Thymus (tissue), 11 donors: Measurements from ENCODE around the gene LONP1. TPM values are rescaled to one million over a fixed set of nuclear protein-coding genes. Genes with fewer than 3 reads are reported as not detected.

ENCODE experiments used
- DNase-seq, 9 donors: peaks; one replicate each; pipeline ENCODE4 v3.0.0-alpha.2; 2013; ENCODE audit warnings: low spot score in 9 of 9, low read depth in 6 of 9, missing footprints in 1 of 9
- H3K27ac ChIP-seq, 2 donors: one replicate each; pipeline ENCODE4 v1.5.1; 2013; ENCODE audit warnings: control low read depth in 1 of 2, low read depth in 1 of 2, low read length in 1 of 2, mild to moderate bottlenecking in 1 of 2, moderate library complexity in 1 of 2
- H3K27me3 ChIP-seq, 2 donors: one replicate each; pipeline ENCODE4 v1.5.1; 2013; ENCODE audit warnings: low read length in 1 of 2; ENCODE audit not compliant: control insufficient read depth in 2 of 2, insufficient read depth in 1 of 2
- H3K36me3 ChIP-seq, 2 donors: one replicate each; pipeline ENCODE4 v1.5.1; 2013; ENCODE audit warnings: low read length in 1 of 2, mild to moderate bottlenecking in 1 of 2, moderate library complexity in 1 of 2; ENCODE audit not compliant: control insufficient read depth in 2 of 2, insufficient read depth in 2 of 2
- H3K4me1 ChIP-seq, 2 donors: one replicate each; pipeline ENCODE4 v1.5.1; 2013; ENCODE audit warnings: low read length in 2 of 2; ENCODE audit not compliant: control insufficient read depth in 2 of 2, insufficient read depth in 2 of 2
- H3K4me3 ChIP-seq, 2 donors: one replicate each; pipeline ENCODE4 v1.5.1; 2013; ENCODE audit warnings: low read length in 2 of 2, control low read depth in 1 of 2, mild to moderate bottlenecking in 1 of 2
- H3K9me3 ChIP-seq, 2 donors: one replicate each; pipeline ENCODE4 v1.5.1; 2013; ENCODE audit warnings: low read length in 1 of 2, mild to moderate bottlenecking in 1 of 2; ENCODE audit not compliant: control insufficient read depth in 2 of 2, insufficient read depth in 1 of 2
- WGBS: extraction: QIAGEN DNeasy Blood & Tissue Kit; methylation state at CpG from one replicate; pipeline ENCODE4 v1.1.7; 2013; 5-methylcytosine and 5-hydroxymethylcytosine counted together
- polyA plus RNA-seq: library from polyadenylated mRNA; stranded (reverse); fragments of 200-250 nt; gene quantifications from one replicate; pipeline ENCODE4 v1.2.3, GENCODE V29; 2013
- total RNA-seq: library from RNA; stranded (reverse); fragments of 120-200 nt; gene quantifications from one replicate; pipeline ENCODE4 v1.2.4, GENCODE V29; 2013
- donor health status: healthy.

Gene LONP1
- total and polyA plus RNA-seq, 2 donors = 34.3 to 37.7 TPM

- 97% methylated on average over 42 of the region's 42 CpGs for WGBS
- Histone ChIP-seq H3K4me3 (no peak overlapping the region), H3K4me1 (peaks cover 0 to 9% of the 10 kb centered on the region in 2 donors), H3K9me3 (peaks cover 0 to 1% of the 10 kb centered on the region in 2 donors), H3K27ac (no peak overlapping the region), H3K36me3 (peaks cover 81 to 90% of the 10 kb centered on the region in 2 donors), H3K27me3 (no peaks in the 10 kb centered on the region)
- no peak for DNase-seq
Measured at GRCh38 chr19:5696196-5697021, 23.5 kb downstream of the LONP1 start.

GRCh38 chr19:5695649-5696195, 24.2 kb downstream of the LONP1 start:
- 95% methylated on average over 28 of the region's 28 CpGs for WGBS
- Histone ChIP-seq H3K36me3 (peaks cover 82 to 87% of the 10 kb centered on the region in 2 donors), H3K4me3 (no peak overlapping the region), H3K9me3 (peaks cover 0 to 1% of the 10 kb centered on the region in 2 donors), H3K27ac (no peak overlapping the region), H3K4me1 (peaks cover 6 to 15% of the 10 kb centered on the region in 2 donors), H3K27me3 (no peaks in the 10 kb centered on the region)
- no peak for DNase-seq

DNA sequence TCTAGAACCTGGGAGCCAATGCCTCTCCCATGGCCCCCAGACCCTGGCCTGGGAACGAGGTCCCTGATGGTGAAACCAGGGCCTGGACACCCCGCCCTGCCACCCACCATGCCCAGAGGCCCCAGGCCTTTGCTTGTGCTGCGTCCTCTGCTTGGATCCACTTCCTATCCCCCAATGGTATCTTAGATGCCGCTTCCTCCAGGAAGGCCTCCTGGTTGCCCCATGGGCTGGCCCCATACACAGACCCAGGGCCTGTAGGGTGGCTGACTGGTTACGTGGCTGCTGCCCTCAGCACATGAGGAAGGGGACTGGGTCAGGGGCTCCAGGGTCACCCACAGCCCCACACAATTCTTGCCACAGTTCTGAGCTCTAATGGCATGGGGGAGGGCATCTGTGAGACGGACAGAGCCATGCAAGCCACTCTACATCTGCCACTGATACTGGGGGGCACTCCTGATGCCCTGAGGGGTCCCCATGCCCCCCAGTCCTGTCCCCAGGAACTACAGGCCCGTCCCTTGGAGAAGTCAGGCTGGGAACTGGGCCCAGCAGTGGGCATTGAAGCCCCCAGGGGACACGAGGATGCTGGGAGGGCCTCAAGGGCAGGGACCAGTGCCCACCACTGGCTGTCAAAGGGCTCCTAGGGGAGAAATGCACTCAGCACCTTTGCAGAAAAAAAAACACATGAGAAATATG, 24.8 kb downstream of the LONP1 start:
- no peak overlapping the region for H3K4me3 ChIP-seq
- H3K9me3 ChIP-seq = peaks cover 0 to 1% of the 10 kb centered on the region in 2 donors
- 95% methylated on average over 8 of the region's 8 CpGs for WGBS
- H3K36me3 ChIP-seq = peaks cover 78 to 82% of the 10 kb centered on the region in 2 donors
- no peaks in the 10 kb centered on the region for H3K27me3 ChIP-seq
- DNase-seq = no peak
- H3K27ac ChIP-seq = no peak overlapping the region
- H3K4me1 ChIP-seq = peaks cover 7 to 17% of the 10 kb centered on the region in 2 donors

DNA sequence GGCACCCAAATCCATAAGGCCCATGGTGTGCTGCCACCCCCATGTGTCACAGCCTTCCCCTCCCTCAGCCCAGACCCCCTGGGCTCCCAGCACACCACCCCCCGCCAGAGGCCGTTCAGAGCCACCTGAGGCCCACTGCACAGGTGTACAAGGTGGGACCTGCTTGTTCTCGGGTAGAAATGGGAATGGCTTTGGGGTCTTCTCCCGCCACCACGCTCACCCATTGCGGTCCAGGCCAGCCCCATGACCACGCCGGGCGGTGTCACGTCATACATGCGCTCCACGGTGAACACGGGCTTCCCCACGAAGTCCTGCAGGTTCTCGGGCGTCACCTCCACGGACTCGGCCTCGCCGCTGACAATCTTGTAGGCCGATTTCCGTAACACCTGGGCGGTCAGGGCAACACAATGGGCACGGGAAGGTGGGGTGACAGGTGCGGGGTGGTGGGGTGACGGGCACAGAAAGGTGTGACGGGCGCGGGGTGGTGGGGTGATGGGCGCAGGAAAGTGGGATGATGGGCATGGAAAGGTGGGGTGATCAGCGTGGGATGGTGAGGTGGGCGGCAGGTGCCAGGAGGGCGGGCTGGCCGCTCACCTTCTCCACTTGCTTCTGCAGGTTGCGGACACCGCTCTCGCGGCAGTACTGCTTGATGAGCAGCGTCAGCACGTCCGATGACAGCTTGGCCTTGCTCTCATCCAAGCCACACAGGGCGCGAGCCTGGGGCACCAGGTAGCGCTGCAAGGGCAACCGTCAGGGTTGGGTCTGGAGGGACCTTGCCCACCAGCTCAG, 25.6 kb downstream of the LONP1 start:
- Histone ChIP-seq H3K4me1 (peaks cover 7 to 21% of the 10 kb centered on the region in 2 donors), H3K27ac (no peak overlapping the region), H3K4me3 (no peak overlapping the region), H3K9me3 (peaks cover 0 to 1% of the 10 kb centered on the region in 2 donors), H3K27me3 (no peaks in the 10 kb centered on the region), H3K36me3 (peaks cover 77 to 79% of the 10 kb centered on the region in 2 donors)
- 95% methylated on average over 45 of the region's 45 CpGs for WGBS
- DNase-seq = no peak

DNA sequence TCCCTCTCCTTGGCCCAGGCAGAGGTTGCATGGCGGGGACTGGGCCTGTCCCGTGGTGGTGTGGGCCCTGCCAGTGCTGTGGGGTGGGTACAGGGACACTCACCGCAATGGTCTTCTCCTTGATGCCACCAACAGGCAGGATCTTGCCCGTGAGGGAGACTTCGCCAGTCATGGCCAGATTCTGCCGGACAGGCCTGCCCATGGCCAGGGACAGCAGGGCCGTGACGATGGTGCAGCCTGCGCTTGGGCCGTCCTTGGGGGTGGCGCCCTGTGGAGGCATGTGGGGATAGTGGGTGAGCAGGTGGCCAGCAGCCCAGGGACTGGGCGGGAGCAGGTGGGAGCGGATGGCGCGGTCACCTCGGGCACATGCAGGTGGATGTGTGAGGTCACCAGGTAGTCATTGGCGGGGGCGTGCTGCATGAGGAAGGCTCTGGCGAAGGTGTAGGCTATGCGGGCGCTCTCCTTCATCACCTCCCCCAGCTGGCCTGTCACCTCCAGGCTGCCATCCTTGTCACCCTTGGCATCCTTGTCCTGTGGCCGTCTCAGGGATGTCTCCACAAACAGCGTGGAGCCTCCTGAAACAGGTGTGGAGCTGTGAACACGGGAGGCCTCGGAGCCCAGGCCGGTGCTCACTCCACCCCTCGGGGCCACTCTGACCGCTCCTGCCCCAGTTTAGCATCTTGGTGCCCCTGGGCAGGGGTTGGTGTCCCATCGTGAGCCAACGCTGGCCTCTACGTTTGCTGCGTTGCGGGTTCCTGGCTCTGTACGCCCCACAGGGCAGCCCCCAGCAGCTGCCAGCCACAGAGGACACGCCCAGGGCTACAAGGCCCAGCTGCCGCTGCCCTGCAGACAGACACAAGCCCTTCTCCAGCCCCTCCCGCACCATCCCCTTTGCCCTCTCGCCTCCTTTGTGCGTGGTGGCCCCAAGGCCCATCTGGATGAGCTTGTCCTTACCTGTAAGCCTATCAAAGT, 26.5 kb downstream of the LONP1 start:
- 97% methylated on average over 39 of the region's 39 CpGs for WGBS
- H3K27me3 ChIP-seq = no peaks in the 10 kb centered on the region

DNA sequence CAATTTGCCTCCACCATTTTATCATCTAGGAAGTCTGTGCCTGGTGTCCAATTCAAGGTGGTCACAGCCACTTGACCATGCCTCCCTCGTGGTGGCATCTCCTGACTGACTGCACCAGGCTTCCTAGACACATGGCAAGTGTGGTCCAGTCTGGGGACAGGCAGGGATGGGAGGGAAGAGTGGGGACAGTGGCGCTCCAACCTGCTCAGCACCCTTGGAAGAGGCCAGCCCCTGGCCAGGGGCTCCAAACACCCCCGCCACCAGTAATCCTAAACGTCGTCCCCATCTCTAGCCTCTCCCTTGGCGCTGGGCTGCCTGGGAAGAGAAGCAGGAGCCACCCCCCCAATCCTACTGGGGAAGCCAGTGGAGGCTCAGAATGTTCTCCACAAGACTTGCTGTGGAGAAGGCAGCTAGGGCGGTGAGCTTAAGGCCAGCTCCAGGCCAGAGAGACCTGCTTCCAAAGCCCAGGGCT, 27.2 kb downstream of the LONP1 start:
- Histone ChIP-seq H3K36me3 (peaks cover 62 to 64% of the 10 kb centered on the region in 2 donors), H3K9me3 (peaks cover 1 to 4% of the 10 kb centered on the region in 2 donors), H3K27me3 (no peaks in the 10 kb centered on the region), H3K4me1 (peaks cover 7 to 21% of the 10 kb centered on the region in 2 donors), H3K27ac (no peak overlapping the region), H3K4me3 (no peak overlapping the region)
- 97% methylated on average over 7 of the region's 7 CpGs for WGBS
- DNase-seq = no peak

More for the DNA sequence above, 26.5 kb downstream of the LONP1 start:
- H3K27ac ChIP-seq = peak overlapping the region in 1 of 2 donors; percentile 4
- H3K4me3 ChIP-seq = no peak overlapping the region
- DNase-seq = no peak
- H3K36me3 ChIP-seq = peaks cover 68 to 70% of the 10 kb centered on the region in 2 donors
- H3K4me1 ChIP-seq = peaks cover 7 to 21% of the 10 kb centered on the region in 2 donors
- H3K9me3 ChIP-seq = peaks cover 0 to 1% of the 10 kb centered on the region in 2 donors

DNA sequence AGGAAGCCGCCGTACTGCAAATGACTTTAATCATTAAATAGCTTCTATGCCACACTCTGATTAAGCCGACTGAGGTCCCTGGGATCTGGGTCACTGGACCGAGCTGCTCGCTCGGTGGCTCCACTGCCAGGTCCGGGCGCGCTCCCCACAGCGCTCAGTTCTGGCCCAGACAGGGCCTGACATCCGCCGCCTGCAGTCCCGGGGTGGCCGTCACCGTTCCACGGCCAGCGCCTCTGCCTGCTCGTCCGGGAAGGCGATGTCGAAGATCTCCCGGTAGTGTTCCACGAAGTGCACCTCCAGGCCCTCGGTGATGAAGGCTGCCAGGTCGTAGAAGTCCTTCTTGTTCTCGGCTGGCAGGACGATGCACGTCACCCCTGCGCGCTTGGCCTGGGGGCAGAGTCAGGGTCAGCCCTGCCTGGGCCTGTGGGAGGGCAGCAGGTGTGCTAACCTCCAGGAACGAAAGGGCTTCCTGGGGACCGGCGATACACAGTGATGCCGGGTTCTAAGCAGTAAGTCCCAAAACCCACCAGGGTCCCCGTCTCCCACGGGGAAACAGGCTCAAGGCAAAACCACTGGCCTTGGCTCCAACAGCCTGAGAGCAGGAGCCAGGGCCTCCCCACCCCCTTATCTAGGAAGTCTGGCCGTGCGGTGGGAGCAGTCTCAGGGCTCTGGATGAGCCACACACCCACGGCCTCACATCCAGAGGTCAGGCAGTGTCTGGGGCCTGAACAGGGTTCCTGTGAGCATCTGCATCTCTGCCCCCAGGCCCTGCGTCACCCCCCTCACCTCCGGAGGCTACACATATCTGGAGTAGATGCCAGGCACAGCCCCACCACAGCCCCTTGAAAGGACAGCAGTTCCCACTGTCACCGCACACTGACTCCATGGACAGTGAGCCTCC, 27.9 kb downstream of the LONP1 start:
- no peak overlapping the region for H3K27ac ChIP-seq
- 92% methylated on average over 42 of the region's 42 CpGs for whole genome bisulfite sequencing
- DNase-seq = no peak

More for the DNA sequence above, 27.9 kb downstream of the LONP1 start:
- Histone ChIP-seq H3K9me3 (peaks cover 0 to 5% of the 10 kb centered on the region in 2 donors), H3K36me3 (peaks cover 58 to 60% of the 10 kb centered on the region in 2 donors), H3K4me1 (peaks cover 12 to 26% of the 10 kb centered on the region in 2 donors), H3K4me3 (peak overlapping the region in 1 of 2 donors; percentile 87), H3K27me3 (no peaks in the 10 kb centered on the region)
